Adipocyte (in vitro differentiated cells): ENCODE results near the gene KLC4.
A peak's percentile ranks its signal among the peaks of the same experiment; 100 is the strongest.

ENCODE experiments used
- DNase-seq: peaks from one replicate; pipeline ENCODE4 v3.0.0-alpha.2; 2015; ENCODE audit warnings: low read depth
- H3K27me3 ChIP-seq: replicated peaks from 2 replicates; pipeline ENCODE4 v1.7.0; 2013; ENCODE audit warnings: mild to moderate bottlenecking, low read length, moderate library complexity; ENCODE audit not compliant: control insufficient read depth, insufficient read depth
- H3K36me3 ChIP-seq: 2 replicates; pipeline ENCODE4 v1.7.0; 2013; ENCODE audit warnings: low read length, mild to moderate bottlenecking, moderate library complexity; ENCODE audit not compliant: control insufficient read depth, insufficient read depth, severe bottlenecking
- H3K4me1 ChIP-seq: 2 replicates; pipeline ENCODE4 v1.7.0; 2013; ENCODE audit warnings: mild to moderate bottlenecking, low read length, moderate library complexity; ENCODE audit not compliant: control insufficient read depth, insufficient read depth
- H3K4me3 ChIP-seq: 2 replicates; pipeline ENCODE4 v1.7.0; 2013; ENCODE audit warnings: mild to moderate bottlenecking, low read length, moderate library complexity
- H3K9ac ChIP-seq: 2 replicates; pipeline ENCODE4 v1.7.0; 2013; ENCODE audit warnings: mild to moderate bottlenecking, low read length, moderate library complexity
- H3K9me3 ChIP-seq: 2 replicates; pipeline ENCODE4 v1.7.0; 2013; ENCODE audit warnings: mild to moderate bottlenecking, low read length, moderate library complexity; ENCODE audit not compliant: control insufficient read depth

The KLC4 gene

GRCh38 chr6:43054206-43054943 is 5.1 kb upstream of the KLC4 start:
- peaks cover 35% of the 10 kb centered on the region for H3K36me3 ChIP-seq
- peaks cover 36% of the 10 kb centered on the region for H3K4me1 ChIP-seq
- H3K4me3 ChIP-seq: peak overlapping the region; percentile 90
- H3K9me3 ChIP-seq: no peaks in the 10 kb centered on the region
- peak overlapping the region; percentile 98 for H3K9ac ChIP-seq
- no peak for DNase-seq
- H3K27me3 ChIP-seq: no peaks in the 10 kb centered on the region

- no peak overlapping the region for H3K9ac ChIP-seq
- H3K4me1 ChIP-seq: peaks cover 41% of the 10 kb centered on the region
- DNase-seq: no peak
- peaks cover 26% of the 10 kb centered on the region for H3K36me3 ChIP-seq
- no peaks in the 10 kb centered on the region for H3K27me3 ChIP-seq
- no peaks in the 10 kb centered on the region for H3K9me3 ChIP-seq
- H3K4me3 ChIP-seq: no peak overlapping the region
These were observed 3.5 kb upstream of the KLC4 start for GRCh38 chr6:43055966-43056365.

GRCh38 chr6:43058531-43058930 is 900 bp upstream of the KLC4 start:
- peak overlapping the region; percentile 92 for H3K4me3 ChIP-seq
- H3K9me3 ChIP-seq: no peaks in the 10 kb centered on the region
- no peak for DNase-seq
- H3K27me3 ChIP-seq: no peaks in the 10 kb centered on the region
- H3K36me3 ChIP-seq: peaks cover 25% of the 10 kb centered on the region
- peaks cover 24% of the 10 kb centered on the region for H3K4me1 ChIP-seq
- peak overlapping the region; percentile 97 for H3K9ac ChIP-seq

GRCh38 chr6:43060034-43060754 is 763 bp downstream of the KLC4 start:
- Histone ChIP-seq H3K4me3 (peak overlapping the region; percentile 92), H3K27me3 (no peaks in the 10 kb centered on the region)
- peak; percentile 9 for DNase-seq

GRCh38 chr6:43060755-43061633 is 1.6 kb downstream of the KLC4 start:
- peak overlapping the region; percentile 92 for H3K4me3 ChIP-seq
- H3K9me3 ChIP-seq: no peaks in the 10 kb centered on the region
- peak overlapping the region; percentile 97 for H3K9ac ChIP-seq
- peaks cover 19% of the 10 kb centered on the region for H3K4me1 ChIP-seq
- peaks cover 18% of the 10 kb centered on the region for H3K36me3 ChIP-seq
- DNase-seq: no peak
- H3K27me3 ChIP-seq: no peaks in the 10 kb centered on the region

More at GRCh38 chr6:43060034-43060754, 763 bp downstream of the KLC4 start:
- H3K9ac ChIP-seq: peak overlapping the region; percentile 97
- H3K4me1 ChIP-seq: peaks cover 19% of the 10 kb centered on the region
- H3K36me3 ChIP-seq: peaks cover 19% of the 10 kb centered on the region
- no peaks in the 10 kb centered on the region for H3K9me3 ChIP-seq

DNA sequence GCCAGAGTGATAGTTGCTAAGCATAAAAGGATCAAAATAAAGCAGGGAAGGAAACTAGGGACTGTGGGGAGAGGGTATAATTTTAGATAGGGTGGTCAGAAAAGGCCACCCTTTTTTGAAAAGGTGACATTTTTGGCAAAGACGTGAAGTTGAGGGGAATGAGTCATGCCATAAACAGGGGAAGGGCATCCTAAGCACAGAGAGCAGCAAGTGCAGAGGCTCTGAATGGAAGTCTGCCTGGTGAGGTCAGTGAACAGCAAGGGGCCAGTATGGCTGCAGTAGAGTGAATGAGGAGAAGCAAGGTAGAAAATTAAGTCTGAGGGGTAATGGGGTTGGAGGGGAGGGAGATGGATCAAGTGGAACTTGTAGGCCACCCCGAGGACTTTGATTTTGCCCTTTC is 2.4 kb downstream of the KLC4 start:
- peaks cover 22% of the 10 kb centered on the region for H3K36me3 ChIP-seq
- no peaks in the 10 kb centered on the region for H3K9me3 ChIP-seq
- H3K4me3 ChIP-seq: no peak overlapping the region
- DNase-seq: no peak
- peaks cover 19% of the 10 kb centered on the region for H3K4me1 ChIP-seq
- H3K27me3 ChIP-seq: no peaks in the 10 kb centered on the region
- no peak overlapping the region for H3K9ac ChIP-seq

DNA sequence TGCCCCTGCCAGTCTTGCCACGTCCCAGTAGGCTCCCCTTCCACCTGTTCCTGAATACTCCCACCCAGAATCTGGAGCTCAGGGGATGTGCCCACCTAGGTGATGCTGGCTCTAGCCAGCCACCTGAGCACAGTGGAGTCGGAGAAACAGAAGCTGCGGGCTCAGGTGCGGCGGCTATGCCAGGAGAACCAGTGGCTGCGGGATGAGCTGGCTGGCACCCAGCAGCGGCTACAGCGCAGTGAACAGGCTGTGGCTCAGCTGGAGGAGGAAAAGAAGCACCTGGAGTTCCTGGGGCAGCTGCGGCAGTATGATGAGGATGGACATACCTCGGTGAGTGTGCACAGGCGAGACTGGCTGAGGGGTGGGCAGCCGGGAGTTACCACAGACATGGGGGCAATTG is 3.4 kb downstream of the KLC4 start:
- Histone ChIP-seq H3K9ac (no peak overlapping the region), H3K4me3 (no peak overlapping the region), H3K9me3 (no peaks in the 10 kb centered on the region), H3K36me3 (peaks cover 20% of the 10 kb centered on the region), H3K27me3 (no peaks in the 10 kb centered on the region), H3K4me1 (peaks cover 18% of the 10 kb centered on the region)
- no peak for DNase-seq

DNA sequence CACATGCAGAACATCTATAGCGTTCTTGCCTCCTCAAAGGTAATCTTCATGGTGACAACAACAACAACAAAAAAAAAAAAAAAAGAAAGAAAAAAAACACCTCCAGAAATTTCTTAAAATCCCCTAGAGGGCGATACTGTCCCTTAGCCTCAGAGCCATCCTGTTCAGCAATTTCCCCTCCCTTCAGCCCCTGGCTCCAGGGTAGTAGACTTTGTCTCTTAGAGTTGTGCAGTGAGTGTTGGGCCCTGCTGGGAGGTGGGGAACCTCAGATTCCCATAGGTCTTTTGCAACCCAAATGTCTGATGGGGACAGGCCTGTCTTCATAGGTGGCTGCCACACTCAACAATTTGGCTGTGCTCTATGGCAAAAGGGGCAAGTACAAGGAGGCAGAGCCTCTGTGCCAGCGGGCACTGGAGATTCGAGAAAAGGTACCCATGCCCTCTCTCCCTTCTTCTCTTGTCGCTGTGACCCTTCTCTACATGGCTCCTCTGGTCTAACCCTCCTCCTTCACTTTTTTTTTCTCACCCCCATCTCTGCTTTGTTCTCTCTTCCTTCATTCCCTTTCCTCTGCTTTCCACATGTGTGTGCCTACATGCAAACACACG is 10.7 kb downstream of the KLC4 start:
- Histone ChIP-seq H3K9me3 (no peaks in the 10 kb centered on the region), H3K27me3 (no peaks in the 10 kb centered on the region), H3K4me3 (no peak overlapping the region), H3K36me3 (peaks cover 24% of the 10 kb centered on the region), H3K9ac (no peak overlapping the region), H3K4me1 (no peaks in the 10 kb centered on the region)
- DNase-seq: peak; percentile 85

DNA sequence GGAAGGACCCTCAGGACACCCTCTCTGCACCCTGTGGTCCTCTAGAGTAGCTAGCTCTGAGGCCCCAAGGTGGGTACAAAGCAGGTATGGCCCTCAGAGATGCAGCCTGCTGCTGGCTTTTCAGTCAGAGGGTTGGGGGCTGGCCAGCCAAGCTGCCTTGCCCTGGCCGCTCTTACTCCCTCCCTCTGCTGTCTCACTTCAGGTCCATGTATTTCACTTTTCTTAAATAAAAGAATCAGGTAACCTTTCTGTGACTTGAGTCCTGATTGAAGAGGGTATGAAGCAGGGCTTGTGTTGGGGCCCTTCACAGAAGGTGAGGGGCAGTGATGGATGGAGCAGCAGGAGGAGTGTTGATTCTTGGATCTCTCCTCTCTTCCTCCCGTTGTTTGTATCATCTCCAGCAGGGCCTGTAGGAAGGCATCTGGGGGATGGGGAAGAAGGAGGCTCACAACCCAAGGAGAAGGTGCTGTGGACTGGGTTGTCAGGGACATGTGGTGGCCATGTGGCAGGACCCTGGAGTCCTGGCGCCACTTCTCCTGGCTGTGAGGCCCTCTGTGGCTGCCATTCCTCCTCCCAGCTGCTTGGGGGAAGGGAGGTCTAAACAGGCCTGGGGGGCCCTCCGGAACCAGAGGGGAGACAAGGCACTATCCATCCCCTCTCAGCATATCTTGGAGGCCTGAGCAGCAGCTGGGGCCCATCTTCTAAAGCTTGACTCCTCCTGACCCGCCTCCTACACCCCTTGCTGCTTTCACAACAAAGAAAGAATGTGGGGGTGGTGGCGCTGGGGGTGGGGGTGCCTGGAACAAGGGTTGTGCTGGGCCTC is 15.6 kb downstream of the KLC4 start:
- H3K36me3 ChIP-seq: peaks cover 9% of the 10 kb centered on the region
- H3K4me1 ChIP-seq: peaks cover 12% of the 10 kb centered on the region
- no peak overlapping the region for H3K9ac ChIP-seq
- H3K9me3 ChIP-seq: no peaks in the 10 kb centered on the region
- H3K27me3 ChIP-seq: no peaks in the 10 kb centered on the region
- H3K4me3 ChIP-seq: no peak overlapping the region
- peak; percentile 73 for DNase-seq

- peaks cover 9% of the 10 kb centered on the region for H3K36me3 ChIP-seq
- H3K9me3 ChIP-seq: no peaks in the 10 kb centered on the region
- H3K4me3 ChIP-seq: peak within 1 kb of the TSS; percentile 89
- no peaks in the 10 kb centered on the region for H3K27me3 ChIP-seq
- DNase-seq: peak; percentile 84
- peaks cover 12% of the 10 kb centered on the region for H3K4me1 ChIP-seq
- H3K9ac ChIP-seq: peak within 1 kb of the TSS; percentile 89
These were observed 16.4 kb downstream of the KLC4 start, which contains the start of gene PTK7 for GRCh38 chr6:43075670-43076463. Gene PTK7, plus strand, starts transcription at chr6:43076314. Its CDS starts 175 bp downstream, at chr6:43076489.
